Kidney (tissue), 14 donors: ENCODE results near the gene GCM1. TPM values are rescaled to one million over a fixed set of nuclear protein-coding genes. Genes with fewer than 3 reads are reported as not detected.

ENCODE experiments used
- DNase-seq, 5 donors: peaks; one replicate each; pipeline ENCODE4 v3.0.0-alpha.2; 2013 to 2020
- FAIRE-seq: peaks from 2 replicates; lab custom pipeline; 2012; peaks lifted over from hg19 to GRCh38; lab: Jason Lieb, UNC
- H3K27ac ChIP-seq, 2 donors: one replicate each; pipeline ENCODE4 v1.7.0; 2013; ENCODE audit warnings: low read depth in 2 of 2, low read length in 2 of 2, inconsistent platforms in 1 of 2
- H3K27me3 ChIP-seq: one replicate; pipeline ENCODE4 v1.7.1; 2013; ENCODE audit warnings: low read length, inconsistent platforms; ENCODE audit not compliant: control insufficient read depth, insufficient read depth
- H3K36me3 ChIP-seq, 3 donors: one replicate each; pipeline versions ENCODE4 v1.7.0 to v1.7.1; 2013; ENCODE audit warnings: low read length in 3 of 3, control low read depth in 1 of 3, inconsistent platforms in 1 of 3; ENCODE audit not compliant: insufficient read depth in 3 of 3, control insufficient read depth in 2 of 3
- H3K4me1 ChIP-seq, 3 donors: one replicate each; pipeline versions ENCODE4 v1.7.0 to v1.7.1; 2013; ENCODE audit warnings: low read length in 3 of 3, inconsistent platforms in 1 of 3, low read depth in 1 of 3; ENCODE audit not compliant: control insufficient read depth in 2 of 3, insufficient read depth in 2 of 3
- H3K4me3 ChIP-seq, 3 donors: one replicate each; pipeline versions ENCODE4 v1.7.0 to v1.8.1; 2013; ENCODE audit warnings: low read length in 3 of 3, control low read depth in 1 of 3, inconsistent platforms in 1 of 3
- H3K9ac ChIP-seq, 3 donors: one replicate each; pipeline versions ENCODE4 v1.7.0 to v1.7.1; 2013; ENCODE audit warnings: low read length in 3 of 3, control low read depth in 1 of 3, inconsistent platforms in 1 of 3
- H3K9me3 ChIP-seq, 3 donors: one replicate each; pipeline versions ENCODE4 v1.7.0 to v1.7.1; 2013; ENCODE audit warnings: low read length in 3 of 3, control low read depth in 1 of 3, inconsistent platforms in 1 of 3; ENCODE audit not compliant: control insufficient read depth in 2 of 3, insufficient read depth in 1 of 3
- CTCF ChIP-seq: IDR thresholded peaks from 3 replicates; pipeline ENCODE4 v1.5.1; 2012; ENCODE audit warnings: mild to moderate bottlenecking, moderate library complexity, borderline replicate concordance; ENCODE audit not compliant: insufficient read depth; ENCODE audit errors: extremely low read depth
- intact Hi-C: fragments of 100-400 bp; cut with DNase I; formaldehyde crosslinking; loops from one replicate; pipeline ENCODE4 v1.11.1; 2022
- polyA plus RNA-seq: library from polyadenylated mRNA; stranded (reverse); fragments of 350-450 nt; fragmentation: Illumina TruSeq; extraction: RNeasy Lipid Tissue Mini Kit (QIAGEN cat#74804); gene quantifications from one replicate; pipeline ENCODE4 v1.2.3, GENCODE V29; 2014; ENCODE audit warnings: low read depth, low replicate concordance; ENCODE audit not compliant: insufficient read depth
- total RNA-seq: library from RNA; stranded (reverse); fragmentation: NEBNext Ultra II Directional; extraction: Animal tissue kit (Norgen Biotek cat#: 25700); gene quantifications from one replicate; pipeline ENCODE4 v1.2.1, GENCODE V29; 2021
- donor health status: control.
- donor health status: control.
- donor health status: control.
- donor health status: control.
- donor health status: control.
- donor health status: DM: yes; HTN: yes; CAD: no.
- donor health status: Normal renal cell carcinoma (clear cell type).

GCM1 gene
- total and polyA plus RNA-seq, 2 donors from 2014 or later: 0.37 to 0.72 TPM

GRCh38 chr6:53144802-53145201 lies 3.8 kb downstream of the GCM1 start:
- Histone ChIP-seq H3K4me3 (no peak overlapping the region), H3K9ac (no peak overlapping the region), H3K27me3 (no peaks in the 10 kb centered on the region), H3K9me3 (no peaks in the 10 kb centered on the region), H3K36me3 (no peaks in the 10 kb centered on the region), H3K27ac (no peak overlapping the region), H3K4me1 (no peaks in the 10 kb centered on the region)
- no peak for TF ChIP-seq CTCF
- FAIRE-seq (no peak), DNase-seq (no peak)
- intact Hi-C loops: no loop called here

GRCh38 chr6:53143710-53144109 lies 4.9 kb downstream of the GCM1 start:
- no peak for TF ChIP-seq CTCF
- no peak for FAIRE-seq

GRCh38 chr6:53142810-53143209 lies 5.8 kb downstream of the GCM1 start:
- Histone ChIP-seq H3K9me3 (no peaks in the 10 kb centered on the region), H3K27me3 (no peaks in the 10 kb centered on the region), H3K4me1 (no peaks in the 10 kb centered on the region), H3K36me3 (no peaks in the 10 kb centered on the region), H3K4me3 (no peak overlapping the region), H3K9ac (no peak overlapping the region), H3K27ac (no peak overlapping the region)
- intact Hi-C loops: no loop called here
- DNase-seq (no peak), FAIRE-seq (no peak)
- TF ChIP-seq CTCF: no peak

More at GRCh38 chr6:53143710-53144109, 4.9 kb downstream of the GCM1 start:
- Histone ChIP-seq H3K4me3 (no peak overlapping the region), H3K36me3 (no peaks in the 10 kb centered on the region), H3K9me3 (no peaks in the 10 kb centered on the region), H3K4me1 (no peaks in the 10 kb centered on the region), H3K27ac (no peak overlapping the region), H3K9ac (no peak overlapping the region), H3K27me3 (no peaks in the 10 kb centered on the region)
- DNase-seq: no peak
- intact Hi-C loops: no loop called here

GRCh38 chr6:53139841-53140413 lies 8.7 kb downstream of the GCM1 start:
- Histone ChIP-seq H3K4me1 (no peaks in the 10 kb centered on the region), H3K27me3 (no peaks in the 10 kb centered on the region), H3K9me3 (no peaks in the 10 kb centered on the region), H3K9ac (no peak overlapping the region), H3K4me3 (no peak overlapping the region), H3K36me3 (no peaks in the 10 kb centered on the region), H3K27ac (no peak overlapping the region)
- DNase-seq (no peak), FAIRE-seq (no peak)
- intact Hi-C loops: no loop called here
- TF ChIP-seq CTCF: no peak
